Prostate gland (tissue), 2 donors: ENCODE measurements around the gene CRISPLD2.

Experiments
- POLR2A ChIP-seq: fragments of 450-650 bp; IDR thresholded peaks from one replicate; pipeline ENCODE4 v1.6.1; 2016; ENCODE audit warnings: antibody characterized with exemption, mild to moderate bottlenecking
- TF ChIP-seq, protein P1 (sequence below), 4 experiments: fragments of 200-600 bp in 2 of 4; fragments of 450-650 bp in 2 of 4; sonication (generic) in 2 of 4; IDR thresholded peaks; 1 replicate in 3 of 4; 2 replicates in 1 of 4; pipeline ENCODE4 v1.5.1; 2016 to 2019; ENCODE audit warnings: antibody characterized with exemption in 4 of 4, mild to moderate bottlenecking in 2 of 4, moderate library complexity in 2 of 4

DNA sequence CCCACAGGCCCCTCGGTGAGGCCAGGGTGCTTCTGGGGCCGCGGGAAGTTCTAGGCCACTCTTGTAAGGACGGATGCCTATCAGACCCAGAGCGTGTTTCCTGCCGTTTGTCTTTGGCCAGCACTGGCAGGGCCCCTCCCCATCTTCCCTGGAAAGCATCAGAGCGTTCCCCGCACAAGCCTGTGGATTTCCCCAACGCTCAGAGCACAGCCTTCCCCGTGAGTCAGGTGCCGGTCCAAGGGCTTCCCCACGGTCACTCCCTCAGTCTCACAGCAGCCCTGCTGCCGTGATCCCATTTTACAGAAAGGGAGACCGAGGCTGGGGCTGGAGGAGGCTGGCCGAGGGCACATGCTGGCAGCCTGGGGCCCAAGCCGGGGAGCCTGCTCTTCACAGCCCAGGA, 33.7 kb downstream of the CRISPLD2 start:
- no peak for TF ChIP-seq POLR2A
- TF ChIP-seq, protein P1, sequence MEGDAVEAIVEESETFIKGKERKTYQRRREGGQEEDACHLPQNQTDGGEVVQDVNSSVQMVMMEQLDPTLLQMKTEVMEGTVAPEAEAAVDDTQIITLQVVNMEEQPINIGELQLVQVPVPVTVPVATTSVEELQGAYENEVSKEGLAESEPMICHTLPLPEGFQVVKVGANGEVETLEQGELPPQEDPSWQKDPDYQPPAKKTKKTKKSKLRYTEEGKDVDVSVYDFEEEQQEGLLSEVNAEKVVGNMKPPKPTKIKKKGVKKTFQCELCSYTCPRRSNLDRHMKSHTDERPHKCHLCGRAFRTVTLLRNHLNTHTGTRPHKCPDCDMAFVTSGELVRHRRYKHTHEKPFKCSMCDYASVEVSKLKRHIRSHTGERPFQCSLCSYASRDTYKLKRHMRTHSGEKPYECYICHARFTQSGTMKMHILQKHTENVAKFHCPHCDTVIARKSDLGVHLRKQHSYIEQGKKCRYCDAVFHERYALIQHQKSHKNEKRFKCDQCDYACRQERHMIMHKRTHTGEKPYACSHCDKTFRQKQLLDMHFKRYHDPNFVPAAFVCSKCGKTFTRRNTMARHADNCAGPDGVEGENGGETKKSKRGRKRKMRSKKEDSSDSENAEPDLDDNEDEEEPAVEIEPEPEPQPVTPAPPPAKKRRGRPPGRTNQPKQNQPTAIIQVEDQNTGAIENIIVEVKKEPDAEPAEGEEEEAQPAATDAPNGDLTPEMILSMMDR (IDR thresholded peaks at IDR 0.05), result no peak
